Activated T-cell treated with anti-CD3 and anti-CD28 coated beads, Interleukin-2, amount 50 U/mL, for 48 hours (primary cell): ENCODE results near the gene CACNA2D4.
"Not testable (repeated sequence)": the region's sequence is repeated elsewhere in the genome, so short reads cannot be mapped to it uniquely, and the experiment has no call there.

Experiments
- DNase-seq, 2 experiments: peaks; one replicate each; pipeline ENCODE4 v3.0.0-alpha.2; 2020

CACNA2D4 gene

GRCh38 chr12:1829306-1829900 is 89.0 kb downstream of the CACNA2D4 start:
- no peak for DNase-seq

- DNase-seq: no peak
Measured at GRCh38 chr12:1828856-1829255, 89.6 kb downstream of the CACNA2D4 start.

GRCh38 chr12:1827826-1828805 is 90.3 kb downstream of the CACNA2D4 start:
- no peak for DNase-seq

GRCh38 chr12:1826867-1827705 is 91.4 kb downstream of the CACNA2D4 start:
- no peak for DNase-seq

GRCh38 chr12:1826401-1826800 is 92.1 kb downstream of the CACNA2D4 start:
- DNase-seq: no peak

- no peak for DNase-seq
Measured at GRCh38 chr12:1825382-1826102, 92.9 kb downstream of the CACNA2D4 start.

GRCh38 chr12:1823237-1823636 is 95.2 kb downstream of the CACNA2D4 start:
- DNase-seq: no peak

GRCh38 chr12:1822699-1823098 is 95.8 kb downstream of the CACNA2D4 start:
- DNase-seq: no peak

- DNase-seq: no peak
Measured at GRCh38 chr12:1821805-1822204, 96.6 kb downstream of the CACNA2D4 start.

- no peak for DNase-seq
Measured at GRCh38 chr12:1820896-1821291, 97.6 kb downstream of the CACNA2D4 start.

- DNase-seq: no peak
Measured at GRCh38 chr12:1820191-1820895, 98.1 kb downstream of the CACNA2D4 start, which contains the start of gene LRTM2. Gene LRTM2 (plus strand): TSS chr12:1820565. CDS start chr12:1828149, 7,584 bp downstream.

- no peak for DNase-seq
Measured at GRCh38 chr12:1819571-1819970, 98.9 kb downstream of the CACNA2D4 start.

GRCh38 chr12:1819050-1819449 is 99.4 kb downstream of the CACNA2D4 start:
- DNase-seq: no peak

- DNase-seq: not testable (repeated sequence)
Measured at GRCh38 chr12:1817928-1818327, 100.5 kb downstream of the CACNA2D4 start.

GRCh38 chr12:1816730-1817348 is 101.6 kb downstream of the CACNA2D4 start:
- no peak for DNase-seq

GRCh38 chr12:1815814-1816729 is 102.4 kb downstream of the CACNA2D4 start:
- DNase-seq: no peak

- DNase-seq: no peak
Measured at GRCh38 chr12:1815108-1815507, 103.3 kb downstream of the CACNA2D4 start.

GRCh38 chr12:1814266-1814665 is 104.2 kb downstream of the CACNA2D4 start:
- DNase-seq: no peak

GRCh38 chr12:1812650-1813302 is 105.7 kb downstream of the CACNA2D4 start:
- no peak for DNase-seq

- DNase-seq: no peak
Measured at GRCh38 chr12:1811948-1812291, 106.5 kb downstream of the CACNA2D4 start.
